Transverse colon (tissue), 4 donors: ENCODE data around the gene BAZ1B.
"Not testable (repeated sequence)": the region's sequence is repeated elsewhere in the genome, so short reads cannot be mapped to it uniquely, and the experiment has no call there.

ENCODE experiments used
- POLR2A ChIP-seq: fragments of 450-650 bp; IDR thresholded peaks from one replicate; pipeline ENCODE4 v1.6.1; 2016; ENCODE audit warnings: antibody characterized with exemption, mild to moderate bottlenecking, moderate library complexity
- POLR2AphosphoS5 ChIP-seq, 3 donors: sonication (generic); formaldehyde crosslinking; IDR thresholded peaks; one replicate each; pipeline ENCODE4 v1.6.1; 2016; ENCODE audit warnings: antibody characterized with exemption in 3 of 3
- TF ChIP-seq, protein P1 (sequence below), 5 experiments: fragments of 200-600 bp in 3 of 5; fragments of 450-650 bp in 2 of 5; sonication (generic) in 3 of 5; IDR thresholded peaks; 1 replicate in 2 of 5; 2 replicates in 3 of 5; pipeline ENCODE4 v1.5.1; 2016 to 2017; ENCODE audit warnings: antibody characterized with exemption in 5 of 5, inconsistent platforms in 3 of 5, mild to moderate bottlenecking in 2 of 5, moderate library complexity in 1 of 5

DNA sequence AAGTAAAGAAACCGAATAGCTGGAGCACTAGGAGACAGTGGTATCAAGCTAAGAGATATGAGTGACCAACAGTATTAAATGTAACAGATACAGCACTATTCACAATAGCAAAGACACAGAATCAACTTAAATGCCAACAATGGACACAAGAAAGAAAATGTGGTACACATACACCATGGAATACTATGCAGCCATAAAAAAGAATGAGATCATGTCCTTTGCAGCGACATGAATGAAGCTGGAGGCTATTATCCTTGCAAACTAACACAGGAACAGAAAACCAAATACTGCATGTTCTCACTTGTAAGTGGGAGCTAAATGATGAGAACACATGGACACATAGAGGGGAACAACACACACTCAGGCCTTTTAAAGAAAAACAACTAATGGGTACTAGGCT, 26.6 kb downstream of the BAZ1B start:
- not testable (repeated sequence) for TF ChIP-seq POLR2AphosphoS5 (IDR thresholded peaks at IDR 0.05); POLR2A
- TF ChIP-seq, protein P1, sequence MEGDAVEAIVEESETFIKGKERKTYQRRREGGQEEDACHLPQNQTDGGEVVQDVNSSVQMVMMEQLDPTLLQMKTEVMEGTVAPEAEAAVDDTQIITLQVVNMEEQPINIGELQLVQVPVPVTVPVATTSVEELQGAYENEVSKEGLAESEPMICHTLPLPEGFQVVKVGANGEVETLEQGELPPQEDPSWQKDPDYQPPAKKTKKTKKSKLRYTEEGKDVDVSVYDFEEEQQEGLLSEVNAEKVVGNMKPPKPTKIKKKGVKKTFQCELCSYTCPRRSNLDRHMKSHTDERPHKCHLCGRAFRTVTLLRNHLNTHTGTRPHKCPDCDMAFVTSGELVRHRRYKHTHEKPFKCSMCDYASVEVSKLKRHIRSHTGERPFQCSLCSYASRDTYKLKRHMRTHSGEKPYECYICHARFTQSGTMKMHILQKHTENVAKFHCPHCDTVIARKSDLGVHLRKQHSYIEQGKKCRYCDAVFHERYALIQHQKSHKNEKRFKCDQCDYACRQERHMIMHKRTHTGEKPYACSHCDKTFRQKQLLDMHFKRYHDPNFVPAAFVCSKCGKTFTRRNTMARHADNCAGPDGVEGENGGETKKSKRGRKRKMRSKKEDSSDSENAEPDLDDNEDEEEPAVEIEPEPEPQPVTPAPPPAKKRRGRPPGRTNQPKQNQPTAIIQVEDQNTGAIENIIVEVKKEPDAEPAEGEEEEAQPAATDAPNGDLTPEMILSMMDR (IDR thresholded peaks at IDR 0.05), result not testable (repeated sequence)
